K562 (cell line): ENCODE measurements around the gene EDEM2. TPM values are rescaled to one million over a fixed set of nuclear protein-coding genes. Genes with fewer than 3 reads are reported as not detected.

Experiments
- ATAC-seq: fragments of 200-7000 bp; cut with Tn5 transposase; 3 replicates; pipeline ENCODE4 v1.9.1; 2020; ENCODE audit warnings: moderate library complexity
- BruUV-seq: library from RNA; stranded (reverse); fragments of 400-500 nt; replicated peaks from 2 replicates; lab custom pipeline; 2021; lab: Mats Ljungman, UMichigan
- CTCF ChIA-PET: fragments of 300-600 bp; formaldehyde crosslinking; extraction: SDS; loops from one replicate; lab custom pipeline; 2021; ENCODE audit warnings: low intra/inter-chr PET ratio; lab: Yijun Ruan, JAX
- POLR2A ChIA-PET: fragments of 300-600, 350-650 bp; sonication (Branson Sonifier 250); formaldehyde crosslinking; extraction: SDS; loops from one replicate; lab custom pipeline; 2021; ENCODE audit warnings: antibody characterized with exemption, inconsistent platforms; lab: Yijun Ruan, JAX
- DNase-seq, 4 experiments: peaks; one replicate each; pipeline versions ENCODE4 v3.0.0 to v3.0.0-alpha.2; 2011 to 2018; ENCODE audit warnings: low spot score in 3 of 4, mixed read lengths in 3 of 4; ENCODE audit errors: extremely low read depth in 1 of 4
- FAIRE-seq: peaks from 2 replicates; lab custom pipeline; 2011; peaks lifted over from hg19 to GRCh38; lab: Jason Lieb, UNC
- H2AFZ ChIP-seq: 2 replicates; pipeline ENCODE4 v1.6.0; 2011; ENCODE audit warnings: low read depth, low read length, control low read depth, inconsistent platforms
- H3K27ac ChIP-seq: fragments of 200-600 bp; 3 replicates; pipeline ENCODE4 v1.8.0; 2011; ENCODE audit warnings: low read depth, mild to moderate bottlenecking, control low read depth, inconsistent platforms, low read length, moderate library complexity, mixed read lengths; ENCODE audit errors: extremely low read depth
- H3K27me3 ChIP-seq, 2 experiments: fragments of 300-600 bp in 1 of 2; 2 replicates in 1 of 2; 3 replicates in 1 of 2; pipeline versions ENCODE4 v1.6.0 to v1.8.0; 2011; ENCODE audit warnings: inconsistent platforms in 2 of 2, low read length in 2 of 2, mild to moderate bottlenecking in 1 of 2, mixed read lengths in 1 of 2, moderate library complexity in 1 of 2; ENCODE audit not compliant: control insufficient read depth in 2 of 2, insufficient read depth in 2 of 2
- H3K36me3 ChIP-seq: fragments of 300-600 bp; 3 replicates; pipeline ENCODE4 v1.8.0; 2011; ENCODE audit warnings: mild to moderate bottlenecking, low read length, inconsistent platforms; ENCODE audit not compliant: control insufficient read depth, insufficient read depth
- H3K4me1 ChIP-seq, 2 experiments: fragments of 200-600 bp in 1 of 2; replicated peaks in 1 of 2; 2 replicates in 1 of 2; 3 replicates in 1 of 2; pipeline versions ENCODE4 v1.5.1 to v1.8.0; 2011; ENCODE audit warnings: inconsistent platforms in 2 of 2, low read length in 2 of 2, mild to moderate bottlenecking in 1 of 2, mixed read lengths in 1 of 2, moderate library complexity in 1 of 2; ENCODE audit not compliant: control insufficient read depth in 2 of 2, insufficient read depth in 2 of 2
- H3K4me2 ChIP-seq: 2 replicates; pipeline ENCODE4 v1.6.1; 2011; ENCODE audit warnings: low read length, control low read depth, inconsistent platforms, mixed read lengths; ENCODE audit not compliant: insufficient read depth
- H3K4me3 ChIP-seq: fragments of 200-600 bp; sonication (generic), shearing (Covaris generic); 2 replicates; pipeline ENCODE4 v1.5.1; 2016; ENCODE audit warnings: control low read depth, inconsistent platforms
- H3K79me2 ChIP-seq: fragments of 200-600 bp; 3 replicates; pipeline ENCODE4 v1.8.0; 2011; ENCODE audit warnings: low read length, inconsistent platforms; ENCODE audit not compliant: control insufficient read depth, insufficient read depth
- H3K9ac ChIP-seq, 2 experiments: 2 replicates each; pipeline versions ENCODE4 v1.6.0 to v1.6.1; 2011; ENCODE audit warnings: low read depth in 2 of 2, low read length in 2 of 2, control low read depth in 1 of 2, inconsistent platforms in 1 of 2, mild to moderate bottlenecking in 1 of 2, mixed read lengths in 1 of 2; ENCODE audit not compliant: insufficient read depth in 1 of 2
- H3K9me1 ChIP-seq: one replicate; pipeline ENCODE4 v1.6.0; 2011; ENCODE audit warnings: inconsistent platforms, mild to moderate bottlenecking, low read length, moderate library complexity; ENCODE audit not compliant: control insufficient read depth, insufficient read depth
- H3K9me3 ChIP-seq: replicated peaks from 2 replicates; pipeline ENCODE4 v1.5.1; 2011; ENCODE audit warnings: low read depth, low read length, inconsistent platforms; ENCODE audit not compliant: control insufficient read depth, insufficient read depth
- H4K20me1 ChIP-seq: replicated peaks from 2 replicates; pipeline ENCODE4 v1.6.1; 2011; ENCODE audit warnings: low read length, inconsistent platforms, mixed read lengths; ENCODE audit not compliant: control insufficient read depth, insufficient read depth
- CBX2 ChIP-seq: fragments of 200-600 bp; sonication (generic); IDR thresholded peaks from one replicate; pipeline ENCODE4 v1.6.1; 2012; ENCODE audit warnings: mild to moderate bottlenecking, low read length, inconsistent platforms; ENCODE audit not compliant: insufficient read depth, poor library complexity, severe bottlenecking
- EP400 ChIP-seq: fragments of 450-650 bp; IDR thresholded peaks from 2 replicates; pipeline ENCODE4 v1.6.1; 2017; ENCODE audit warnings: antibody characterized with exemption, mild to moderate bottlenecking, moderate library complexity
- GABPB1 ChIP-seq: sonication (generic); formaldehyde crosslinking; IDR thresholded peaks from 2 replicates; pipeline ENCODE4 v1.8.0; 2022; ENCODE audit warnings: mild to moderate bottlenecking, missing genetic modification reagents
- GATAD2A ChIP-seq: fragments of 450-650 bp; IDR thresholded peaks from 2 replicates; pipeline ENCODE4 v1.6.1; 2017
- HSF4 ChIP-seq: fragments of 250-450 bp; sonication (Bioruptor Pico); IDR thresholded peaks from 2 replicates; pipeline ENCODE4 v2.1.2; 2022; ENCODE audit warnings: mild to moderate bottlenecking, moderate library complexity, borderline replicate concordance
- MYC ChIP-seq, 2 experiments: fragments of 250-450 bp in 1 of 2; sonication (Bioruptor Pico) in 1 of 2; IDR thresholded peaks; 2 replicates each; pipeline versions ENCODE4 v1.5.1 to v1.6.1; 2012 to 2021; ENCODE audit warnings: low read depth in 2 of 2, borderline replicate concordance in 1 of 2, improper control_type of control experiment in 1 of 2, low read length in 1 of 2, mild to moderate bottlenecking in 1 of 2, moderate library complexity in 1 of 2
- NFRKB ChIP-seq: fragments of 450-650 bp; IDR thresholded peaks from 2 replicates; pipeline ENCODE4 v1.6.1; 2016; ENCODE audit warnings: low read depth
- PHF20 ChIP-seq: fragments of 450-650 bp; IDR thresholded peaks from 2 replicates; pipeline ENCODE4 v1.6.1; 2018; ENCODE audit not compliant: partially characterized antibody
- POLR2AphosphoS5 ChIP-seq: IDR thresholded peaks from 2 replicates; pipeline ENCODE4 v1.6.1; 2011; ENCODE audit warnings: mild to moderate bottlenecking, low read depth, low read length, moderate library complexity; ENCODE audit not compliant: control insufficient read depth, insufficient read depth
- POLR2G ChIP-seq: fragments of 200-400 bp; formaldehyde crosslinking; IDR thresholded peaks from 2 replicates; pipeline ENCODE4 v1.6.1; 2017; ENCODE audit warnings: low read depth, mild to moderate bottlenecking, antibody characterized with exemption, low read length, moderate library complexity
- PPARD ChIP-seq: fragments of 250-450 bp; sonication (Bioruptor Pico); IDR thresholded peaks from 2 replicates; pipeline ENCODE4 v1.8.0; 2022; ENCODE audit warnings: inconsistent platforms, mild to moderate bottlenecking, moderate library complexity
- SNRNP70 ChIP-seq: fragments of 200-400 bp; formaldehyde crosslinking; optimal IDR thresholded peaks from 2 replicates; pipeline ENCODE3; 2017; ENCODE audit warnings: low read depth, low read length
- SRSF3 ChIP-seq: fragments of 200-400 bp; formaldehyde crosslinking; IDR thresholded peaks from 2 replicates; pipeline ENCODE4 v1.6.1; 2016; ENCODE audit warnings: mild to moderate bottlenecking, low read length, moderate library complexity; ENCODE audit not compliant: insufficient read depth
- TEAD4 ChIP-seq, 2 experiments: sonication (generic) in 1 of 2; formaldehyde crosslinking in 1 of 2; IDR thresholded peaks; 2 replicates each; pipeline versions ENCODE4 v1.6.1 to v1.8.0; 2012 to 2022; ENCODE audit warnings: borderline replicate concordance in 1 of 2, inconsistent platforms in 1 of 2, low read length in 1 of 2, mild to moderate bottlenecking in 1 of 2, missing genetic modification reagents in 1 of 2
- WGBS: fragments of 100-300 bp; shearing (Covaris generic); methylation state at CpG from one replicate; pipeline ENCODE4 v1.1.6; 2016; ENCODE audit warnings: low coverage, mixed read lengths; ENCODE audit not compliant: insufficient coverage; ENCODE audit errors: missing lambda C conversion rate; 5-methylcytosine and 5-hydroxymethylcytosine counted together
- in situ Hi-C: fragments of 300-500 bp; cut with MboI; formaldehyde crosslinking; loops from 4 replicates; pipeline ENCODE4 v1.15.0; 2018; ENCODE audit warnings: inconsistent platforms, mixed read lengths
- intact Hi-C: fragments of 100-400 bp; cut with micrococcal nuclease; formaldehyde crosslinking; loops from 2 replicates; pipeline ENCODE4 v1.14.2; 2022
- polyA plus RNA-seq, 8 experiments: library from polyadenylated mRNA; depleted of rRNA in 4 of 8; stranded (reverse) in 5 of 8; unstranded in 3 of 8; fragments of >200 nt; fragmentation: Nextera tagmentation in 2 of 8; fragmentation: Illumina TruSeq in 1 of 8; extraction: Ambion mirVana in 2 of 8; extraction: Trizol in 1 of 8; gene quantifications; 2 replicates each; pipeline versions ENCODE4 v1.2.1 to v1.2.3, GENCODE V29; 2011 to 2014; ENCODE audit warnings: inconsistent platforms in 1 of 8, missing spikeins in 1 of 8
- total RNA-seq, 7 experiments: library from RNA; depleted of rRNA in 6 of 7; stranded (reverse); fragments of >200 nt in 6 of 7; fragmentation: Illumina TruSeq in 2 of 7; extraction: Trizol in 2 of 7; gene quantifications; 2 replicates each; pipeline versions ENCODE4 v1.2.1 to v1.2.3, GENCODE V29; 2011 to 2021; ENCODE audit warnings: low replicate concordance in 1 of 7
- TF ChIP-seq, protein P1 (sequence below): fragments of 200-800 bp; sonication (Bioruptor generic); IDR thresholded peaks from 2 replicates; pipeline ENCODE4 v1.6.1; 2017; ENCODE audit warnings: missing genetic modification characterization, missing compliant biosample characterization
- TF ChIP-seq, protein P2 (sequence below): fragments of 250-450 bp; sonication (Bioruptor Pico); IDR thresholded peaks from 2 replicates; pipeline ENCODE4 v1.5.0; 2021
- TF ChIP-seq, protein P3 (sequence below): sonication (generic); formaldehyde crosslinking; IDR thresholded peaks from 2 replicates; pipeline ENCODE4 v1.5.0; 2020; ENCODE audit warnings: missing genetic modification reagents

EDEM2 gene
- total and polyA plus RNA-seq, 9 of the 15 experiments (the other 6 are each of a cell fraction or from before 2014, with no cell fraction given) = 6.9 to 11.0 (median 9.7) TPM

DNA sequence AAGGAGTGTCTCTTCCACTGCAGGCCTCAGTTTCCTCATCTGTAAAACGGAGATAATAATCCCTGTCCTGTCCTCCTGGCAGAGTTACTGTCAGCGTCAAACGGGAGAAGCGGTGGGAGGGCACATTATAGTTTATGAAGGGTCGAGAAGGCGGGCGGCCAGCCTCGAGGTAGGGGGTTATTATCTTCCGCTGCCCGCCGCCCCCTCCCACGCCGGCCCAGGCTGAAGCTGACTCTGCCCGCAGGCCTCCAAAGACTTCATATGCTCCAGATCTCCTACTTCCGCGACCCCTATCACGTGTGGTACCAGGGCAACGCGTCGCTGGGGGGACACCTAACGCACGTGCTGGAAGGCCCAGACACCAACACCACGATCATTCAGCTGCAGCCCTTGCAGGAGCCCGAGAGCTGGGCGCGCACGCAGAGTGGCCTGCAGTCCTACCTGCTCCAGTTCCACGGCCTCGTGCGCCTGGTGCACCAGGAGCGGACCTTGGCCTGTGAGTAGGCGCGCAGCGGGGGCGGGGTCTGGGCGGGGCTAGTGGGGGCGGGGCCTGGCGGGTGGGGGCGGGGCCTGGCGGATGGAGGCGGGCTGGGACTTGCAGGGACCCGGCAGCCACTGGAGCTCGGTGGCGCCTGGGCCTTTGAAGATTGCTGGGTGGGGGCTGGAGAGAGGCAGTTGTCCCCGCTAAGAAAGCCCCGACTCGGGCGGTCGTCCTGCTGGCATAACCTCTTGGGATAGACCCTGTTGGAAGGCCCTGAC lies 27.5 kb upstream of the EDEM2 start:
- peak overlapping the region; percentile 57 to 89 for H3K9ac ChIP-seq
- H3K4me2 ChIP-seq = peak overlapping the region; percentile 77
- ChIA-PET CTCF (no interaction called here), POLR2A (interaction anchor here (0.5 to 1.1 kb wide), 4 partner anchors 8 to 95 kb away, joined by 3 to 4 read pairs (median 4); no protein-coding TSS in a partner anchor)
- DNase-seq (peak; percentile 79 to 98 (median 96)), FAIRE-seq (no peak), ATAC-seq (peak; percentile 93)
- no peaks in the 10 kb centered on the region for H3K27me3 ChIP-seq
- no peaks in the 10 kb centered on the region for H3K79me2 ChIP-seq
- 28% methylated on average over 33 of the region's 49 CpGs for WGBS
- in situ Hi-C loops (no loop called here), intact Hi-C loops (no loop called here)
- peaks cover 20 to 31% of the 10 kb centered on the region in 2 experiments; a peak in 4 of 5 replicates for H3K4me1 ChIP-seq
- no peaks in the 10 kb centered on the region for H4K20me1 ChIP-seq
- BruUV-seq = TSS peak; percentile 85
- H3K4me3 ChIP-seq = peak overlapping the region; percentile 14; the same call in 1 of the 2 replicates
- peak overlapping the region; percentile 67 for H3K27ac ChIP-seq
- H3K9me3 ChIP-seq = no peaks in the 10 kb centered on the region
- no peaks in the 10 kb centered on the region; the same call in 2 of the 3 replicates for H3K36me3 ChIP-seq
- H3K9me1 ChIP-seq = no peaks in the 10 kb centered on the region
- peak overlapping the region; percentile 97 for H2AFZ ChIP-seq
- no peak for TF ChIP-seq SNRNP70
- 0 out of 2 replicates have a peak, but pooled peaks have one; percentile 34 for TF ChIP-seq NFRKB
- TF ChIP-seq MYC (IDR thresholded peaks at IDR 0.05; ENCODE audit: low read depth, low read length) = peak; percentile 75; the same call in 1 of the 2 replicates
- TF ChIP-seq MYC (CRISPR knock-in tag; IDR thresholded peaks at IDR 0.05; ENCODE audit: borderline replicate concordance, low read depth) = no peak
- TF ChIP-seq EP400 = peak; percentile 76; the same call in 1 of the 2 replicates
- TF ChIP-seq PPARD = no peak
- TF ChIP-seq GABPB1 (CRISPR knock-in tag) = peak; percentile 40; the same call in 1 of the 2 replicates
- TF ChIP-seq, protein P1, sequence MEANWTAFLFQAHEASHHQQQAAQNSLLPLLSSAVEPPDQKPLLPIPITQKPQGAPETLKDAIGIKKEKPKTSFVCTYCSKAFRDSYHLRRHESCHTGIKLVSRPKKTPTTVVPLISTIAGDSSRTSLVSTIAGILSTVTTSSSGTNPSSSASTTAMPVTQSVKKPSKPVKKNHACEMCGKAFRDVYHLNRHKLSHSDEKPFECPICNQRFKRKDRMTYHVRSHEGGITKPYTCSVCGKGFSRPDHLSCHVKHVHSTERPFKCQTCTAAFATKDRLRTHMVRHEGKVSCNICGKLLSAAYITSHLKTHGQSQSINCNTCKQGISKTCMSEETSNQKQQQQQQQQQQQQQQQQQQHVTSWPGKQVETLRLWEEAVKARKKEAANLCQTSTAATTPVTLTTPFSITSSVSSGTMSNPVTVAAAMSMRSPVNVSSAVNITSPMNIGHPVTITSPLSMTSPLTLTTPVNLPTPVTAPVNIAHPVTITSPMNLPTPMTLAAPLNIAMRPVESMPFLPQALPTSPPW (CRISPR knock-in tag) = no peak
- no peak for TF ChIP-seq HSF4
- TF ChIP-seq TEAD4 (IDR thresholded peaks at IDR 0.05; ENCODE audit: low read length) = no peak
- TF ChIP-seq TEAD4 (CRISPR knock-in tag; IDR thresholded peaks at IDR 0.05; ENCODE audit: borderline replicate concordance) = no peak
- no peak for TF ChIP-seq CBX2
- TF ChIP-seq GATAD2A = 0 out of 2 replicates have a peak, but pooled peaks have one; percentile 41
- TF ChIP-seq, protein P2, sequence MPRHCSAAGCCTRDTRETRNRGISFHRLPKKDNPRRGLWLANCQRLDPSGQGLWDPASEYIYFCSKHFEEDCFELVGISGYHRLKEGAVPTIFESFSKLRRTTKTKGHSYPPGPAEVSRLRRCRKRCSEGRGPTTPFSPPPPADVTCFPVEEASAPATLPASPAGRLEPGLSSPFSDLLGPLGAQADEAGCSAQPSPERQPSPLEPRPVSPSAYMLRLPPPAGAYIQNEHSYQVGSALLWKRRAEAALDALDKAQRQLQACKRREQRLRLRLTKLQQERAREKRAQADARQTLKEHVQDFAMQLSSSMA (CRISPR knock-in tag) = no peak
- TF ChIP-seq, protein P3, sequence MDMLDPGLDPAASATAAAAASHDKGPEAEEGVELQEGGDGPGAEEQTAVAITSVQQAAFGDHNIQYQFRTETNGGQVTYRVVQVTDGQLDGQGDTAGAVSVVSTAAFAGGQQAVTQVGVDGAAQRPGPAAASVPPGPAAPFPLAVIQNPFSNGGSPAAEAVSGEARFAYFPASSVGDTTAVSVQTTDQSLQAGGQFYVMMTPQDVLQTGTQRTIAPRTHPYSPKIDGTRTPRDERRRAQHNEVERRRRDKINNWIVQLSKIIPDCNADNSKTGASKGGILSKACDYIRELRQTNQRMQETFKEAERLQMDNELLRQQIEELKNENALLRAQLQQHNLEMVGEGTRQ (CRISPR knock-in tag) = peak; percentile 38; the same call in 1 of the 2 replicates
- no peak for TF ChIP-seq SRSF3
- peak; percentile 44; the same call in 1 of the 2 replicates for TF ChIP-seq POLR2AphosphoS5
- TF ChIP-seq POLR2G = peak; percentile 86
- TF ChIP-seq PHF20 = peak; percentile 41
